GM12892 (cell line): ENCODE results near the gene GALNT1.

Source experiments
- POLR2A ChIP-seq: IDR thresholded peaks from 2 replicates; pipeline ENCODE4 v1.6.1; 2011; ENCODE audit warnings: low read depth, low read length, control low read depth
- POLR2AphosphoS5 ChIP-seq: IDR thresholded peaks from 2 replicates; pipeline ENCODE4 v1.6.1; 2011; ENCODE audit warnings: low read depth, low read length, control low read depth
- TAF1 ChIP-seq: IDR thresholded peaks from 2 replicates; pipeline ENCODE4 v1.6.1; 2011; ENCODE audit warnings: low read depth, mild to moderate bottlenecking, control low read depth, low read length, borderline replicate concordance

DNA sequence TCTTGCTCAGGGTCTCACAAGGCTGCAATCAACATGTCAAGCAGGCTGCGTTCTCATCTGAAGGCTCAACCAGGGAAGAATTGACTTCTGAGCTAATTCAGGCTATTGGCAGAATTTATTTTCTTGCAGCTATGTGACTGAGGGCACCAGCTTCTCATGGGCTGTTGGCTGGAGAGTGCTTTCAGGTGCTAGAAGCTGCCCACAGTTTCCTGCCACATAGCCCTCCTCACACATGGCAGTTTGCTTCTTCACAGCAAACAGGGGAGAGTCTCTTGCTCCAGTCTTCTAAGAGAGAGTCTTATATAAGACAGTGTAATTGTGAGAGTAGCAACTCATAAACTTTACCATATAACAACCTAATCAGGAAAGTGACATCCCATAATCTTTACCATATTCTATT, 46.2 kb upstream of the GALNT1 start:
- no peak for TF ChIP-seq POLR2AphosphoS5
- TF ChIP-seq TAF1 = no peak
- TF ChIP-seq POLR2A = no peak
